ENCODE results near the gene TCIRG1.

The TCIRG1 gene

GRCh38 chr11:68040101-68040956, 1.5 kb downstream of the TCIRG1 start:
- FAIRE-seq: no peak

- no peak for FAIRE-seq
These were observed 2.2 kb downstream of the TCIRG1 start for GRCh38 chr11:68040957-68041591.

- no peak for FAIRE-seq
These were observed 2.9 kb downstream of the TCIRG1 start for GRCh38 chr11:68041617-68042218.

- FAIRE-seq: no peak
These were observed 3.6 kb downstream of the TCIRG1 start for GRCh38 chr11:68042219-68043028.

GRCh38 chr11:68043029-68043348, 4.2 kb downstream of the TCIRG1 start:
- FAIRE-seq: no peak

- no peak for FAIRE-seq
These were observed 4.7 kb downstream of the TCIRG1 start for GRCh38 chr11:68043349-68044144.

GRCh38 chr11:68044145-68044813, 5.5 kb downstream of the TCIRG1 start:
- no peak for FAIRE-seq

- FAIRE-seq: no peak
These were observed 6.1 kb downstream of the TCIRG1 start for GRCh38 chr11:68044898-68045351.

GRCh38 chr11:68047437-68048290, 8.8 kb downstream of the TCIRG1 start:
- no peak for FAIRE-seq

- FAIRE-seq: no peak
These were observed 10.1 kb downstream of the TCIRG1 start for GRCh38 chr11:68048681-68049508.

- FAIRE-seq: no peak
These were observed 10.9 kb downstream of the TCIRG1 start for GRCh38 chr11:68049509-68050370.

- FAIRE-seq: no peak
These were observed 11.6 kb downstream of the TCIRG1 start for GRCh38 chr11:68050371-68050841.

- no peak for FAIRE-seq
These were observed 12.6 kb downstream of the TCIRG1 start for GRCh38 chr11:68051191-68052136.

GRCh38 chr11:68052137-68052873, 13.5 kb downstream of the TCIRG1 start:
- FAIRE-seq: no peak

- FAIRE-seq: no peak
These were observed 14.3 kb downstream of the TCIRG1 start for GRCh38 chr11:68053117-68053516.

- FAIRE-seq: no peak
These were observed 15.4 kb downstream of the TCIRG1 start for GRCh38 chr11:68053981-68054812.
